HepG2 (cell line): ENCODE results near the gene PLEKHG2. TPM values are rescaled to one million over a fixed set of nuclear protein-coding genes. Genes with fewer than 3 reads are reported as not detected.

ENCODE experiments used
- ATAC-seq: fragments of 200-7000 bp; cut with Tn5 transposase; 3 replicates; pipeline ENCODE4 v1.9.1; 2020; ENCODE audit warnings: mild to moderate bottlenecking, moderate library complexity
- BruUV-seq: library from RNA; stranded (reverse); fragments of 400-500 nt; replicated peaks from 2 replicates; lab custom pipeline; 2021; lab: Mats Ljungman, UMichigan
- CTCF ChIA-PET: fragments of 300-600 bp; formaldehyde crosslinking; extraction: SDS; loops from one replicate; lab custom pipeline; 2021; ENCODE audit warnings: low total read pairs, inconsistent platforms, low intra/inter-chr PET ratio; lab: Yijun Ruan, JAX
- POLR2A ChIA-PET: fragments of 350-600 bp; sonication (Branson Sonifier 250); formaldehyde crosslinking; loops from one replicate; lab custom pipeline; 2020; ENCODE audit warnings: antibody characterized with exemption, inconsistent platforms; lab: Yijun Ruan, JAX
- DNase-seq: peaks from one replicate; pipeline ENCODE4 v3.0.0-alpha.2; 2015; ENCODE audit warnings: low spot score
- FAIRE-seq: peaks from 3 replicates; lab custom pipeline; 2011; peaks lifted over from hg19 to GRCh38; lab: Jason Lieb, UNC
- H2AFZ ChIP-seq: one replicate; pipeline ENCODE4 v1.6.1; 2011; ENCODE audit warnings: low read length, inconsistent platforms
- H3K27ac ChIP-seq: fragments of 300-600 bp; 3 replicates; pipeline ENCODE4 v1.8.0; 2011; ENCODE audit warnings: mixed run types, mild to moderate bottlenecking, mixed read lengths, low read length, inconsistent platforms; ENCODE audit not compliant: insufficient read depth; ENCODE audit errors: extremely low read length
- H3K27me3 ChIP-seq, 2 experiments: fragments of 200-600 bp in 1 of 2; 2 replicates in 1 of 2; 3 replicates in 1 of 2; pipeline versions ENCODE4 v1.6.0 to v1.8.0; 2011; ENCODE audit warnings: low read length in 2 of 2, mild to moderate bottlenecking in 2 of 2, moderate library complexity in 2 of 2, inconsistent platforms in 1 of 2; ENCODE audit not compliant: insufficient read depth in 2 of 2, control insufficient read depth in 1 of 2
- H3K36me3 ChIP-seq, 2 experiments: fragments of 200-600 bp in 1 of 2; replicated peaks in 1 of 2; 2 replicates in 1 of 2; 3 replicates in 1 of 2; pipeline versions ENCODE4 v1.5.1 to v1.8.0; 2011; ENCODE audit warnings: low read length in 2 of 2, inconsistent platforms in 1 of 2; ENCODE audit not compliant: insufficient read depth in 2 of 2, control insufficient read depth in 1 of 2
- H3K4me1 ChIP-seq: 2 replicates; pipeline ENCODE4 v1.5.1; 2012; ENCODE audit warnings: low read length, inconsistent platforms; ENCODE audit not compliant: insufficient read depth
- H3K4me2 ChIP-seq: 2 replicates; pipeline ENCODE4 v1.6.0; 2011; ENCODE audit warnings: low read depth, low read length, inconsistent platforms
- H3K4me3 ChIP-seq, 3 experiments: fragments of 200-600 bp in 1 of 3; sonication (generic), shearing (Covaris generic) in 1 of 3; replicated peaks in 1 of 3; 2 replicates each; pipeline ENCODE4 v1.5.1; 2011 to 2016; ENCODE audit warnings: low read length in 3 of 3, inconsistent platforms in 2 of 3, low read depth in 2 of 3, mild to moderate bottlenecking in 2 of 3, control low read depth in 1 of 3, mixed read lengths in 1 of 3; ENCODE audit not compliant: insufficient read depth in 1 of 3
- H3K79me2 ChIP-seq: one replicate; pipeline ENCODE4 v1.6.1; 2011; ENCODE audit warnings: low read length, inconsistent platforms; ENCODE audit not compliant: insufficient read depth
- H3K9ac ChIP-seq: 2 replicates; pipeline ENCODE4 v1.6.0; 2011; ENCODE audit warnings: mild to moderate bottlenecking, low read depth, low read length, inconsistent platforms; ENCODE audit not compliant: insufficient read depth
- H3K9me3 ChIP-seq: 2 replicates; pipeline ENCODE4 v1.5.1; 2012; ENCODE audit warnings: mild to moderate bottlenecking, low read length
- H4K20me1 ChIP-seq: 2 replicates; pipeline ENCODE4 v1.6.0; 2011; ENCODE audit warnings: inconsistent platforms, mild to moderate bottlenecking, low read length, moderate library complexity; ENCODE audit not compliant: insufficient read depth
- CHD2 ChIP-seq: IDR thresholded peaks from 2 replicates; pipeline ENCODE4 v1.6.1; 2011; ENCODE audit warnings: low read depth, low read length, improper control_type of control experiment
- GPBP1L1 ChIP-seq: sonication (generic); formaldehyde crosslinking; IDR thresholded peaks from 2 replicates; pipeline ENCODE4 v1.5.0; 2020; ENCODE audit warnings: mild to moderate bottlenecking, missing genetic modification reagents
- PAXIP1 ChIP-seq: sonication (generic); formaldehyde crosslinking; conservative IDR thresholded peaks from 2 replicates; pipeline ENCODE4 v1.4.0; 2020; ENCODE audit warnings: mild to moderate bottlenecking, missing genetic modification reagents, moderate library complexity
- PITX1 ChIP-seq: sonication (generic); formaldehyde crosslinking; IDR thresholded peaks from 2 replicates; pipeline ENCODE4 v1.5.1; 2020; ENCODE audit warnings: mild to moderate bottlenecking, missing genetic modification reagents
- TFAP4 ChIP-seq: sonication (generic); IDR thresholded peaks from 2 replicates; pipeline ENCODE4 v1.6.1; 2016; ENCODE audit warnings: low read depth, borderline replicate concordance
- TOE1 ChIP-seq: sonication (generic); formaldehyde crosslinking; IDR thresholded peaks from 2 replicates; pipeline ENCODE4 v1.4.0; 2020; ENCODE audit warnings: mild to moderate bottlenecking, missing genetic modification reagents
- ZNF317 ChIP-seq: sonication (generic); formaldehyde crosslinking; IDR thresholded peaks from 2 replicates; pipeline ENCODE4 v1.5.0; 2020; ENCODE audit warnings: mild to moderate bottlenecking, missing genetic modification reagents
- ZNF83 ChIP-seq: sonication (generic); formaldehyde crosslinking; IDR thresholded peaks from 2 replicates; pipeline ENCODE4 v1.4.0; 2020; ENCODE audit warnings: missing genetic modification reagents, mild to moderate bottlenecking, borderline replicate concordance
- WGBS: methylation state at CpG from one replicate; pipeline ENCODE4 v1.1.6; 2017; ENCODE audit warnings: low lambda C conversion rate; 5-methylcytosine and 5-hydroxymethylcytosine counted together
- in situ Hi-C: cut with HindIII; loops from 2 replicates; pipeline ENCODE4 v1.10.0; 2017; ENCODE audit warnings: low pct_unique_long_range_greater_than_20kb; ENCODE audit not compliant: extremely low pct_ligation_motif_present
- intact Hi-C: fragments of 100-400 bp; cut with micrococcal nuclease; formaldehyde crosslinking; loops from one replicate; pipeline ENCODE4 v1.10.0; 2022; ENCODE audit not compliant: unreplicated experiment
- polyA plus RNA-seq, 8 experiments: library from polyadenylated mRNA; depleted of rRNA in 3 of 8; stranded (reverse) in 7 of 8; unstranded in 1 of 8; fragments of >200 nt; fragmentation: Illumina TruSeq in 4 of 8; extraction: Trizol in 4 of 8; gene quantifications; 2 replicates each; pipeline versions ENCODE4 v1.2.1 to v1.2.3, GENCODE V29; 2011 to 2016; ENCODE audit warnings: low read depth in 4 of 8, missing spikeins in 1 of 8, mixed read lengths in 1 of 8; ENCODE audit not compliant: insufficient read depth in 1 of 8
- total RNA-seq, 5 experiments: library from RNA; depleted of rRNA; stranded (reverse); fragments of >200 nt; fragmentation: Illumina TruSeq; extraction: Trizol; gene quantifications; 2 replicates each; pipeline ENCODE4 v1.2.3, GENCODE V29; 2016; ENCODE audit warnings: low read depth in 1 of 5

The PLEKHG2 gene
- total and polyA plus RNA-seq, 2 of the 13 experiments (the other 11 are each of a cell fraction or from before 2014, with no cell fraction given): 3.6 to 6.8 TPM

- Histone ChIP-seq H3K9me3 (no peaks in the 10 kb centered on the region), H3K9ac (no peak overlapping the region), H3K27me3 (no peaks in the 10 kb centered on the region), H3K36me3 (0 out of 5 replicates have a peak, but pooled peaks cover 0 to 2% of the 10 kb centered on the region in 2 experiments), H3K4me3 (no peak overlapping the region), H3K79me2 (no peaks in the 10 kb centered on the region), H2AFZ (no peak overlapping the region), H3K27ac (peak overlapping the region; percentile 98), H4K20me1 (no peaks in the 10 kb centered on the region), H3K4me1 (peaks cover 65% of the 10 kb centered on the region), H3K4me2 (no peak overlapping the region)
- ATAC-seq: no peak
- BruUV-seq: no TSS peak
- FAIRE-seq: no peak
- WGBS: 96% methylated on average over 4 of the region's 4 CpGs
- intact Hi-C loops (loop anchor here (5.0 kb wide), 1 partner anchor 1042 kb away; the partner anchor contains the start of gene SERTAD3), in situ Hi-C loops (no loop called here)
- TF ChIP-seq CHD2: no peak
- TF ChIP-seq GPBP1L1 (CRISPR knock-in tag): no peak
- TF ChIP-seq TFAP4: no peak
- no peak for TF ChIP-seq TOE1
- TF ChIP-seq PAXIP1 (CRISPR knock-in tag): no peak
- TF ChIP-seq ZNF317 (CRISPR knock-in tag): no peak
- no peak for TF ChIP-seq ZNF83 (CRISPR knock-in tag)
- TF ChIP-seq PITX1 (CRISPR knock-in tag): no peak
- ChIA-PET CTCF (no interaction called here), POLR2A (interaction anchor here (2.3 to 2.7 kb wide), 3 partner anchors 9 to 41 kb away, joined by 9 to 64 read pairs (median 48); partner anchors contain the start of genes MED29, PAF1 and PLEKHG2)
- no peak for DNase-seq
These were observed 12.4 kb upstream of the PLEKHG2 start for GRCh38 chr19:39400061-39400460.
